CD4-positive, alpha-beta T cell treated with Interleukin-12 subunit alpha and Interleukin-12 subunit beta, for 1 hour (primary cell): ENCODE data around the gene FBXL22.
"Not testable (repeated sequence)": the region's sequence is repeated elsewhere in the genome, so short reads cannot be mapped to it uniquely, and the experiment has no call there.

ENCODE experiments used
- DNase-seq: peaks from one replicate; pipeline ENCODE4 v3.0.0-alpha.2; 2020

Gene FBXL22

DNA sequence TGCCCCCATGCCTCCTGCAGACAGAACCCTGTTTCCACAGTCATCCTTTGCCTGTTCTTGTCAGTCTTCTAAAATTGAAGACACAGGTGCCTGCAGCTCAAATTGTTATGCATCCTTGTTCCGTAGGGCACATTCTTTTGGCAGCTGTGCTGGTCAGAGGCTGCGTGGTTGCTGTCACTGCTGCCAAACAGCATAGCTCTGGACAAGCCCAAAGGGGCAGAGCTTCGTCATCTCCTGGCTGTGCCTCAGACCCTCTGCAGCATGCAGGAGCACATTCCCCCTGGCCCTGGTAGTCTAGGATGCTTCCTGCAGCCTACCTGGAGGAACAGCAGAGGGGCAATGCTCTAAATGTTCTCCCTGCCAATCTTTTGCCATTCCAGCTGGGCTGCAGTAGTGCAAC, 2.1 kb upstream of the FBXL22 start:
- no peak for DNase-seq

GRCh38 chr15:63595688-63596087, 1.5 kb upstream of the FBXL22 start:
- no peak for DNase-seq

GRCh38 chr15:63596676-63597037, 530 bp upstream of the FBXL22 start:
- DNase-seq: no peak

- no peak for DNase-seq
Observed at GRCh38 chr15:63597821-63598220, 634 bp downstream of the FBXL22 start.

DNA sequence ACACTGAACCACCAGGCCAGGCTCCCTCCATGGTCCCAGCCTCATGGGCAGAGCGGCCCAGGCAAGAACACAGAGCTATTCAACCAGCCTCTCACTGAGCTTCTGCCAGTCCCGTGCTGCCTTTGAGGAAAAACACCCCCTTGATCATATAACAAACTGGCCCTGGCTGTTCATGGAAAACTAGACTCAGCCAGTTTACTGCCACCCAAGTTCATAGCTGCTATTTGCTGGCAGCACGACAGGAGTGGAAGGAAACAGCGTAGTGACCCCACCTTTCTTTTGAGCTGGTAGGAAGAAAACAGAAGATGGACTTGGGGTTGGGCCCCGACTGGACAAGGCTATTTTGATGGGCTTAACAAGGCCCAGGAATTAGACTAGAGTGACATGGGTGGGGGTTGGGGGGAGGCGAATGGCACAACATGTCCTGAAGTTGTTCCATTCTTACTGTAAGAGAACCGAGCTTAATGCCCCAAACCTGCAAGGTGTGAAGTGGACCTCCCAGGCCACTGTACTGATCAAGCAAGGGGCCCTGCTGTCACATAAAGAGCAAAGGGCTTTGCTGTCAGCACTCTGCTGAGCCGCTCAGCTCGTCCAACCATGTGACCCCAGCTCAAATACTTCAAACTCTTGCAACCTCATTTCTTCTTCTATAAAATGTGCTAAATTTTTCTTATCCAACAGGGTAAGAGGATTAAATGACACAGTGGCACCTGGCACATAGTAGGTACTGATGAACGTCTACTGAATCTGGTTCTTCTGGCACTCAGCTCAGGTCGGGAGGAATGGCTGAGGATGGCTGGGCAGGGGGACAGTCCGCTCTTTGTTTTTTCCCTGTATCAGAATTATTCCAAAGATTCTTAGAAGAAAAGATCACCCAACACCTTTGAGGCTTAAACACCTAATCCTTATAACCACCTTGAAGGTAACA, 1.6 kb downstream of the FBXL22 start:
- no peak for DNase-seq

DNA sequence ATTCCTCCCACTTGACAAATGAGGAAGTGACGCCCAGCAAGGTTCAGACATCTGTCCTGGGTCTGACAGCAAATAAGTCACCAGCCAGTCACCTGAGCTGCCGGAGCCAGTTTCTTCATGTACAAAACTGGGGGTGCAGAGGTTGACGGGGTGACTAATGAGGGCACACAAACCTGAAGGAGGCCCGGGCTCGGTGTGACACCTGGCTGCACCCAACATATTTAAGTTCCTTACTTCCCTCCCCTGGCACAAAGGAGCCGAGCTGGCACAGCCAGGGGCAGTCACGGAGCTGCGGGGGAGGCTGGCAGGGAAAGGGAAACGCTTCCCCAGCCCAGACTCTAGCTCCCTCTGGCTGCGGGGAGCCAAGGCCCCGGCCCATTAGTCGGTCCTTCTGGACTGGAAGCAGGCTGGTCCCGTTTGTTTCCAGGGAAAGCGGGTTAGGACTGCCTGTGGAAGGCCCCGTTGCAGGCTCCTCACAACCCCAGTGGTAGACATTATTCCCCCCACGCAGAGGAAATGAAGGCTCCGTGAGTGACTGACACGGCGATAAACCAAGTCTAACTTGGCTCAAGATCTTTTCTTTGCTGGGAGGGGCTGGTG, 2.3 kb downstream of the FBXL22 start:
- DNase-seq: peak; percentile 35

DNA sequence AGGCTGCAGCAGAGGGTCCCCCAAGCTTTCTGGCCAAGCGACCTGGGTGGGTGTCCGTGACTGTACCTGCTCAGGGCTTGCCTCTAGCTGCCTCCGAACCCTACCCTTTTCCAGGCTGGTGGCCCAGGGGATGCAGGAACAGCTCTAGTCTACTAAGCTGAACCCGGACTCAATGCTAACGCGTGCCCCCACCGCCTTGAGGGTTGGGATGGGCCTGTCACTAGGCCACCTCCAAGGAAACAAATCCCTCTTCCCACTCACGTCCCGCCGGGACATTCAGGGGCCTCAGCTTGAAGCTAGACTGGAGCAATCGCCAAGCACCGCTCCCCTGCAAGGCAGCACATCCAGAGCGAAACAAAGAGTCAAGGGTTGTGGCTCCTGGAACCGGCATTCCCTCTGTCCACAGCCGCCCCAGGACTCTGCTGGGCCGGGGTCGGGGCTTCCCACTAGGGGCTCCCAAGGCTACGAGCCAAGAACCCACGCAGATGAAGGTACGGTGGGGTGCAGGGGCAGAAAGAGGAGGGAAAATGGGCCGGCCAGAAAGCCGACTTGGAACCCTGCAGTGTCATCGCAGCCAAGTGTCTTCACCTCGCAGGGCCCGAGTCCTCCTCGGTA, 2.9 kb downstream of the FBXL22 start:
- no peak for DNase-seq

GRCh38 chr15:63600616-63601025, 3.4 kb downstream of the FBXL22 start:
- peak; percentile 92 for DNase-seq

DNA sequence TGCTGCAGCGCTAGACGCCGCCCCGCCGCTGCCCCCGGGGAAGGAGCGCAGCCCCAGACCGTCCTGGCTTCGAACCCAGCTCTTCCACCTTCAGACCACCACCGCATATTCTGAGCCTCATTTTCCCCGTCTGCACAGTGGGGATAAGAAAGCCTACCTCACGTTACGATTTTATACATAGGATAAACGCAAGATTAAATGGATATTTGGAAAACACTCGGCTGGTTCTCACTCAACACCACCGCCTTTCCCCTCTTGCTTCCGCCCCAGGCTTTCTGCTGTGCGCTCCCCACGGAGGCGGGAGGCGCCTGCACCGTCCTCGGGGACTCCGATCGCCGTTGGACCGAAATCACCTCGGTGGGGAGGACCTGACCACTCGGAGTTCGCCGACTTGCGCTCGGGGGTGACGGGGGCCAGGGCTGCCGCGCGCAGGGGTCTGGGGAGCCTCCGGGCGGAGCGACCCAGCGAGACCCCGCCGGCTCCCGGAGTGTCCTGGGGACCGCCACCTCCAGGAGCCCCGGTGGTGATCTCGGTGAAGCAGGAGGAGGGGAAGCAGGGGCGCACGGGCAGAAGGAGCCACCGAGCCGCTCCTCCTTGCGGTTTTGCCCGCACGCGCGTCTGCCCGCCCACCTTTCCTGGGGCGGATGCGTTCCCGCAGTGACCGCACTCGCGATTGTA, 4.0 kb downstream of the FBXL22 start:
- peak; percentile 58 for DNase-seq

DNA sequence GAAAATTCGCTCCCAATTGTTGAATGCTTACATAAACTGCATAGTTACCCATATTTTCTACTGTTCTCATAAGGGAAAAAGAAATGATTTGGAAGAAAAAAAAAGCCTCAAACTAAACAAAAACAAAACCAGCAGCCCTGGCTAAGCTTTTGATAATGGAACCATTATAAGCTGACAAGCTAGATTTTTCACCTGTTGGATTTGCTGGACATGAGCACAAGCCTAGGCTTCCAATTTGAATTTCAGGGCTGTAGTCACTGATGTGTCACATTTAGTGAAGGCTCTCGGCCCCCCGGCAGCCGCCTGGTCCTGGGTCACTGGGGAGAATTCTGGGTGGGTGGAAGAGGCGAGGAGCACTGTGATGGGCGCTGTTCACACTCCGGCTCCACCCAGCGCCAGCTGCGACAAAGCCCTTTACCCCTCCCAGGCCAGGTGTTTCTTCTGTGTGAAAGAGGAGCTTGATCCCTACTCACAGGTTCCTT, 4.6 kb downstream of the FBXL22 start:
- DNase-seq: peak; percentile 20

- no peak for DNase-seq
Observed at GRCh38 chr15:63602595-63602994, 5.4 kb downstream of the FBXL22 start.

- no peak for DNase-seq
Observed at GRCh38 chr15:63603516-63603915, 6.3 kb downstream of the FBXL22 start.

DNA sequence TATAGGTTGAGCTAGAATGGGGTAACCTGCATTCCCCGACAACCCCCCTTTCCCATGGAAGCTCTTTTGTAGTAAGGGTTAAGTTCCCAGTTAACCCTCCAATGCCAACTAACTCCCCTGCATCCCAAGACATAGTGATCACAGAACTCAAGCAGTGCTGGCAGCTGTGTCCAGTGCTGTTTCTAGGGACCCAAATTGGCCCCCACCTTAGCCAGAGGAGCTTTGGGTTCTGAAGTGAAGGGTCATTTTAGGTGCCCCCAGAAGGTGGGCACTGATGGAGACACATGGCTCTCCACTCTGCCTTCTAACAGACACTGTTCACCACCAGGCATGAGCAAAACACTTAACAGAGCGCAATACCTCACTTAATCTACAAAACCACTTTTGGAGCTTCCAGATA, 7.1 kb downstream of the FBXL22 start:
- no peak for DNase-seq

- no peak for DNase-seq
Observed at GRCh38 chr15:63605036-63605435, 7.8 kb downstream of the FBXL22 start.

GRCh38 chr15:63605816-63606215, 8.6 kb downstream of the FBXL22 start:
- DNase-seq: peak; percentile 52

DNA sequence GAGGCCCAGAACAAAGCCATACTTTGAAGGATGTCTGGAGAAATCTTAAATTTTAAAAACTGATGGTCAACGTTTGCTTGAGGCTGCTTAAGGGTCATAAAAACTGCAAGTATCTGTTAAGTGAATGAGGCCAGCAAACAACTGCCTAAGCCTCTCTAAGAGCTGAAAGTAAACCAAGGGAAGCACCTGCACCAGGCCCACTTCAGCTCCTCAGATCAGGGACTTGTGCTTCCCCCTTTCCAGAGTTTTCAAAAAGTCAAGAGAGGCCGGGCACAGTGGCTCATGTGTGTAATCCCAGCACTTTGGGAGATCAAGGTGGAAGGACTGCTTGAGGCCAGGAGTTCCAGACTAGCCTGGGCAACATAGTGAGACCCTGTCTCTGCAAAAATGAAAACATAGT, 9.1 kb downstream of the FBXL22 start:
- no peak for DNase-seq

- no peak for DNase-seq
Observed at GRCh38 chr15:63608989-63609388, 11.8 kb downstream of the FBXL22 start.

- DNase-seq: no peak
Observed at GRCh38 chr15:63609448-63609847, 12.3 kb downstream of the FBXL22 start.

- peak; percentile 84 for DNase-seq
Observed at GRCh38 chr15:63610209-63610841, 13.1 kb downstream of the FBXL22 start.

- no peak for DNase-seq
Observed at GRCh38 chr15:63611177-63611576, 14.0 kb downstream of the FBXL22 start.

- DNase-seq: no peak
Observed at GRCh38 chr15:63612300-63612699, 15.1 kb downstream of the FBXL22 start.

- DNase-seq: no peak
Observed at GRCh38 chr15:63615935-63616334, 18.7 kb downstream of the FBXL22 start.

- DNase-seq: not testable (repeated sequence)
Observed at GRCh38 chr15:63617147-63617546, 20.0 kb downstream of the FBXL22 start.
